A549 (cell line): Measurements from ENCODE around the gene AOAH. TPM values are rescaled to one million over a fixed set of nuclear protein-coding genes. Genes with fewer than 3 reads are reported as not detected.

Experiments used
- ATAC-seq, 2 experiments: fragments of 200-7000 bp in 1 of 2; fragments of >200 bp in 1 of 2; cut with Nextera tagmentation in 1 of 2; cut with Tn5 transposase in 1 of 2; 3 replicates each; pipeline versions ENCODE4 v1.8.0 to v1.9.1; 2018 to 2020; ENCODE audit warnings: mild to moderate bottlenecking in 1 of 2, moderate library complexity in 1 of 2
- CTCF ChIA-PET: fragments of 300-600 bp; sonication (Branson Sonifier 250); formaldehyde crosslinking; extraction: SDS; loops from one replicate; lab custom pipeline; 2021; ENCODE audit warnings: antibody characterized with exemption, inconsistent platforms; lab: Yijun Ruan, JAX
- POLR2A ChIA-PET: fragments of 350-600 bp; formaldehyde crosslinking; extraction: SDS; loops from one replicate; lab custom pipeline; 2021; ENCODE audit warnings: antibody characterized with exemption, inconsistent platforms; lab: Yijun Ruan, JAX
- DNase-seq, 2 experiments: peaks; one replicate each; pipeline versions ENCODE4 v3.0.0 to v3.0.0-alpha.2; 2011 to 2016; ENCODE audit warnings: low read depth in 1 of 2, low spot score in 1 of 2
- FAIRE-seq: peaks from 2 replicates; lab custom pipeline; 2011; peaks lifted over from hg19 to GRCh38; lab: Jason Lieb, UNC
- H3K27ac ChIP-seq, 2 experiments: fragments of >200 bp; sonication (Bioruptor Twin); formaldehyde crosslinking; 3 replicates each; pipeline ENCODE4 v1.5.1; 2016 to 2017
- H3K4me1 ChIP-seq: fragments of >200 bp; sonication (Bioruptor Twin); formaldehyde crosslinking; 3 replicates; pipeline ENCODE4 v1.6.1; 2016
- H3K4me2 ChIP-seq: fragments of >200 bp; sonication (Bioruptor Twin); formaldehyde crosslinking; 3 replicates; pipeline ENCODE4 v1.6.1; 2016
- H3K4me3 ChIP-seq: fragments of >200 bp; sonication (Bioruptor Twin); formaldehyde crosslinking; 3 replicates; pipeline ENCODE4 v1.5.1; 2016
- H3K9me3 ChIP-seq: fragments of >200 bp; sonication (Bioruptor Twin); formaldehyde crosslinking; 3 replicates; pipeline ENCODE4 v1.6.1; 2016
- ATOH8 ChIP-seq: fragments of 250-450 bp; sonication (Bioruptor Pico); IDR thresholded peaks from 2 replicates; pipeline ENCODE4 v1.5.0; 2020; ENCODE audit warnings: low read depth, mild to moderate bottlenecking, moderate library complexity
- BHLHE40 ChIP-seq: IDR thresholded peaks from 2 replicates; pipeline ENCODE4 v1.6.1; 2012; ENCODE audit warnings: low read depth, low read length, inconsistent platforms
- CBX2 ChIP-seq: fragments of 200-600 bp; sonication (generic); IDR thresholded peaks from 2 replicates; pipeline ENCODE4 v1.6.1; 2016; ENCODE audit warnings: low read depth, mild to moderate bottlenecking, borderline replicate concordance
- CEBPB ChIP-seq, 2 experiments: fragments of >200 bp in 1 of 2; sonication (Bioruptor Twin) in 1 of 2; formaldehyde crosslinking in 1 of 2; IDR thresholded peaks; 2 replicates each; pipeline ENCODE4 v1.6.1; 2012 to 2016
- CHD2 ChIP-seq: fragments of 150-350 bp; IDR thresholded peaks from 2 replicates; pipeline ENCODE4 v1.6.1; 2014; ENCODE audit warnings: low read length; ENCODE audit not compliant: partially characterized antibody
- CTCF ChIP-seq: fragments of >200 bp; sonication (Bioruptor Twin); formaldehyde crosslinking; IDR thresholded peaks from 3 replicates; pipeline ENCODE4 v1.5.1; 2016
- EHMT2 ChIP-seq: fragments of 200-600 bp; sonication (generic); IDR thresholded peaks from 2 replicates; pipeline ENCODE4 v1.6.1; 2016; ENCODE audit warnings: antibody characterized with exemption, low read depth, mild to moderate bottlenecking, moderate library complexity
- ELK1 ChIP-seq: fragments of 150-350 bp; IDR thresholded peaks from 2 replicates; pipeline ENCODE4 v1.6.1; 2014; ENCODE audit warnings: low read depth, mild to moderate bottlenecking, low read length
- ESRRA ChIP-seq: fragments of 150-350 bp; IDR thresholded peaks from 2 replicates; pipeline ENCODE4 v1.6.1; 2014; ENCODE audit warnings: mild to moderate bottlenecking, low read length, borderline replicate concordance
- FOSB ChIP-seq: fragments of 250-450 bp; sonication (Bioruptor Pico); IDR thresholded peaks from 2 replicates; pipeline ENCODE4 v1.5.0; 2020; ENCODE audit warnings: mild to moderate bottlenecking, moderate library complexity
- FOSL2 ChIP-seq, 2 experiments: fragments of 450-650 bp in 1 of 2; fragments of >200 bp in 1 of 2; sonication (Bioruptor Twin) in 1 of 2; formaldehyde crosslinking; IDR thresholded peaks; 2 replicates each; pipeline versions ENCODE4 v1.5.0 to v1.6.1; 2016 to 2020; ENCODE audit warnings: mild to moderate bottlenecking in 1 of 2, moderate library complexity in 1 of 2
- GATA3 ChIP-seq: IDR thresholded peaks from 2 replicates; pipeline ENCODE4 v1.6.1; 2012; ENCODE audit warnings: borderline replicate concordance
- HDAC2 ChIP-seq: fragments of 200-600 bp; sonication (generic); IDR thresholded peaks from 2 replicates; pipeline ENCODE4 v1.6.1; 2016
- HOXB5 ChIP-seq: fragments of 250-450 bp; sonication (Bioruptor Pico); IDR thresholded peaks from 2 replicates; pipeline ENCODE4 v1.5.0; 2020; ENCODE audit warnings: mild to moderate bottlenecking, moderate library complexity
- JUNB ChIP-seq: fragments of >200 bp; sonication (Bioruptor Twin); formaldehyde crosslinking; IDR thresholded peaks from 2 replicates; pipeline ENCODE4 v1.6.1; 2016
- KDM1A ChIP-seq: fragments of 200-600 bp; sonication (generic); IDR thresholded peaks from 2 replicates; pipeline ENCODE4 v1.6.1; 2016; ENCODE audit warnings: low read depth, mild to moderate bottlenecking
- KDM5A ChIP-seq: fragments of 200-600 bp; sonication (generic); IDR thresholded peaks from 2 replicates; pipeline ENCODE4 v1.6.1; 2016; ENCODE audit warnings: antibody characterized with exemption, mild to moderate bottlenecking
- MAFK ChIP-seq: fragments of 450-650 bp; IDR thresholded peaks from 2 replicates; pipeline ENCODE4 v1.6.1; 2014; ENCODE audit not compliant: partially characterized antibody
- MAX ChIP-seq: IDR thresholded peaks from 2 replicates; pipeline ENCODE4 v1.6.1; 2012
- NR3C1 ChIP-seq: fragments of >200 bp; sonication (Bioruptor Twin); formaldehyde crosslinking; IDR thresholded peaks from 3 replicates; pipeline ENCODE4 v1.6.1; 2017
- PBX3 ChIP-seq: IDR thresholded peaks from 2 replicates; pipeline ENCODE4 v1.6.1; 2012
- POLR2AphosphoS2 ChIP-seq: conservative IDR thresholded peaks from 2 replicates; pipeline ENCODE4 v1.6.1; 2012; ENCODE audit warnings: low read length, improper control_type of control experiment, inconsistent platforms
- RFX5 ChIP-seq: fragments of 450-650 bp; IDR thresholded peaks from 2 replicates; pipeline ENCODE4 v1.7.1; 2014; ENCODE audit warnings: antibody characterized with exemption, mild to moderate bottlenecking, moderate library complexity
- RNF2 ChIP-seq: fragments of 200-600 bp; sonication (generic); IDR thresholded peaks from 2 replicates; pipeline ENCODE4 v1.6.1; 2016; ENCODE audit warnings: low read depth, mild to moderate bottlenecking, antibody characterized with exemption, moderate library complexity, borderline replicate concordance
- SMC3 ChIP-seq: fragments of >200 bp; sonication (Bioruptor Twin); formaldehyde crosslinking; IDR thresholded peaks from 3 replicates; pipeline ENCODE4 v1.6.1; 2018; ENCODE audit warnings: inconsistent platforms
- SREBF2 ChIP-seq: fragments of 450-650 bp; IDR thresholded peaks from 2 replicates; pipeline ENCODE4 v1.6.1; 2014; ENCODE audit warnings: mild to moderate bottlenecking, moderate library complexity
- TFCP2L1 ChIP-seq: fragments of 250-450 bp; sonication (Bioruptor Pico); IDR thresholded peaks from 2 replicates; pipeline ENCODE4 v1.5.0; 2021; ENCODE audit warnings: mild to moderate bottlenecking
- USF2 ChIP-seq: fragments of 450-650 bp; IDR thresholded peaks from 2 replicates; pipeline ENCODE4 v1.6.1; 2014; ENCODE audit warnings: antibody characterized with exemption
- ZFP36 ChIP-seq: fragments of 450-650 bp; IDR thresholded peaks from 2 replicates; pipeline ENCODE4 v1.6.1; 2014; ENCODE audit warnings: borderline replicate concordance; ENCODE audit not compliant: partially characterized antibody
- WGBS: methylation state at CpG from one replicate; pipeline ENCODE4 v1.1.6; 2017; ENCODE audit errors: missing lambda C conversion rate; 5-methylcytosine and 5-hydroxymethylcytosine counted together
- polyA plus RNA-seq, 4 experiments: library from polyadenylated mRNA; depleted of rRNA in 3 of 4; stranded (reverse); fragments of >200 nt; fragmentation: RNase III in 1 of 4; extraction: RNeasy Plus Mini Kit Qiagen cat#74134 plus additional on column Dnase treatment in 1 of 4; gene quantifications; 2 replicates in 3 of 4; 3 replicates in 1 of 4; pipeline ENCODE4 v1.2.3, GENCODE V29; 2011 to 2017

AOAH gene
- polyA plus RNA-seq, 2 of the 4 experiments (the other 2 are of a cell fraction): 0.09 TPM; not detected in 1

GRCh38 chr7:36512616-36513015 lies 211.7 kb downstream of the AOAH start (continued):
- no peak for TF ChIP-seq JUNB

- no peak for DNase-seq
- no peak overlapping the region for H3K4me3 ChIP-seq
- no peaks in the 10 kb centered on the region for H3K9me3 ChIP-seq
- 81% methylated on average over 9 of the region's 9 CpGs for WGBS
- ChIA-PET CTCF (interaction anchor here (0.9 to 5.0 kb wide), 4 partner anchors 22 to 672 kb away, joined by 3 to 22 read pairs (median 6); no protein-coding TSS in a partner anchor), POLR2A (no interaction called here)
- H3K27ac ChIP-seq: no peak overlapping the region
- ATAC-seq: peak in 1 of 2 experiments; percentile 51; a peak in 2 of 6 replicates
- TF ChIP-seq FOSL2 (IDR thresholded peaks at IDR 0.05) (no peak), FOSL2 (CRISPR knock-in tag; IDR thresholded peaks at IDR 0.05) (no peak), HDAC2 (no peak), MAFK (no peak), MAX (no peak), SREBF2 (no peak), NR3C1 (no peak), USF2 (no peak), ESRRA (no peak), CEBPB (IDR thresholded peaks at IDR 0.05) (no peak), RFX5 (no peak)
- no peak overlapping the region for H3K4me2 ChIP-seq
- H3K4me1 ChIP-seq: peaks cover 9% of the 10 kb centered on the region; the same call in 2 of the 3 replicates
- FAIRE-seq: no peak
These were observed 214.3 kb downstream of the AOAH start for GRCh38 chr7:36509962-36510361.

GRCh38 chr7:36507475-36508440 lies 216.5 kb downstream of the AOAH start:
- FAIRE-seq (no peak), ATAC-seq (no peak), DNase-seq (no peak)
- Histone ChIP-seq H3K27ac (peak overlapping the region in 1 of 2 experiments; percentile 46; a peak in 1 of 6 replicates), H3K4me1 (peaks cover 9% of the 10 kb centered on the region; the same call in 2 of the 3 replicates), H3K4me2 (no peak overlapping the region), H3K4me3 (no peak overlapping the region), H3K9me3 (no peaks in the 10 kb centered on the region)
- CTCF ChIA-PET: interaction anchor here (1.1 to 5.0 kb wide), 4 partner anchors 20 to 674 kb away, joined by 3 to 22 read pairs (median 6); no protein-coding TSS in a partner anchor
- 78% methylated on average over 9 of the region's 9 CpGs for WGBS
- TF ChIP-seq BHLHE40 (no peak), FOSB (CRISPR knock-in tag) (no peak), ATOH8 (CRISPR knock-in tag) (no peak), CBX2 (no peak), GATA3 (no peak), TFCP2L1 (CRISPR knock-in tag) (no peak), ZFP36 (no peak), HOXB5 (no peak), POLR2AphosphoS2 (no peak), CTCF (no peak), RNF2 (no peak), KDM1A (no peak), CHD2 (no peak), MAFK (no peak), SMC3 (no peak), SREBF2 (no peak), EHMT2 (no peak), KDM5A (no peak), ELK1 (no peak), PBX3 (no peak)
- POLR2A ChIA-PET: no interaction called here
